Ecto neural progenitor cell (in vitro differentiated cells): Measurements from ENCODE around the gene COG5.

Experiments used
- DNase-seq: peaks from one replicate; pipeline ENCODE4 v3.0.0-alpha.2; 2018; ENCODE audit warnings: low spot score

The COG5 gene

GRCh38 chr7:107463139-107464078 is 100.3 kb downstream of the COG5 start:
- peak; percentile 46 for DNase-seq

DNA sequence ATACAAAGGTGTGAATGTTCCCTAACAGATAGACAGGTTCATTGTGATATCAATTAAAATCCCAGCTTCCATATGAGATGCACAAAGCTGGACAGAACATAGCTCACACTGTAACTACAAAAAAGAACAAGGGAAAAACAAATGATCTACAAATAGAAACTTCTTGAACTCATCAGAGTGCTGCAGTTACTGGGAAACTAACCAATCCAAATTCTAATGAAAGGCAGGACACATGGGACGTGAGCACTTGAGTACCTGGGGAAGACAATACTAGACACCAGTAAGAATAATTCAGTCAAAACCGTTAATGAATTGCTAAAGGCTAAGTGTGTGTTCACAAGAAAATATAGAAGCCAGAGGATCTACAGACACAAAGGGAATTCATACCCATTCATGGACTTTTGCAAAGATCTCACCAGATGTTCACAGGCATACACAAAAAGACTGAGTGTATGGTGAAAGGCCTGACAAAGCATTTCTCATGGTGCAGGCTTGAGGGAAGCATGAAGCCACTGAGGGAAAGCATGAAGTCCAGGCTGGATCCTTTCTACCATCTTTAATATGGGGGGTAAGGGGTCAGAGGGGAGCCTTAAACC is 101.7 kb downstream of the COG5 start:
- no peak for DNase-seq

DNA sequence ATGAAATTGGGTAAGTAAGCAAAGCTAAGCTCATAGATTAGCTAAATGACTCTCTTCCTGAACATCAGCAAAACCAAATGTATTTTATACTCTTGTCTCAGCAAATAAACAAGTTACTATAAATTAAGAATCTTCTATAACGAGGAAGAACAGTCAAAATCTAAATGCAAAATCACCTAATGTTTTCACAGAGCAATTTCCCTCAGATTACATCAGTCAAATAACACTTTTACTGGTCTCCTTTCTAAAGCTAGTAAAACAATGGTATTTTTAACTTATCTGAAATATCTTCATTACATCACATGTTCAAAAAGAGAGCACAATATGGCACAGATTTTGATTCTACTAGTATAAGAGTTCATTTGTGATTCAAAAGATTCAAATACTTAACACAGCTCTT is 110.3 kb downstream of the COG5 start:
- no peak for DNase-seq

GRCh38 chr7:107450970-107451369 is 112.8 kb downstream of the COG5 start:
- DNase-seq: no peak

DNA sequence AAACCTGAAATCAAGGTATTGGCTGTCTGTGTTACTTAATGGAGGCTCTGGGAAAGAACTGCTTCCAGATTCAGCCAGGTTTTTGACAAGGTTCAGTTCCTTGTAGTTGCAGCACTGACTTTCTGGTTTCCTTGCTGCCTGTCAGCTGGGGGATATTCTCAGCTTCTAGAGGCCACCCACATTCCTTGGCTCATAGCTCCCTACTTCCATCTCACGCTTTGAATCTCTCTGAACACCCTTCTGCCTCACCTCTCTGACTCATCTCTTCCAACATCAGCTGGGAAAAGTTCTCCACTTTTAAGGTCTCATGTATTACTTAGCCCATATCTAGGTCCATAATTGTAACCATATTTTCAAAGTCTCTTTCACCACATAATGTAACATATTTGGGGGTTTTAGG is 116.7 kb downstream of the COG5 start:
- no peak for DNase-seq

GRCh38 chr7:107446531-107446930 is 117.2 kb downstream of the COG5 start:
- DNase-seq: no peak

DNA sequence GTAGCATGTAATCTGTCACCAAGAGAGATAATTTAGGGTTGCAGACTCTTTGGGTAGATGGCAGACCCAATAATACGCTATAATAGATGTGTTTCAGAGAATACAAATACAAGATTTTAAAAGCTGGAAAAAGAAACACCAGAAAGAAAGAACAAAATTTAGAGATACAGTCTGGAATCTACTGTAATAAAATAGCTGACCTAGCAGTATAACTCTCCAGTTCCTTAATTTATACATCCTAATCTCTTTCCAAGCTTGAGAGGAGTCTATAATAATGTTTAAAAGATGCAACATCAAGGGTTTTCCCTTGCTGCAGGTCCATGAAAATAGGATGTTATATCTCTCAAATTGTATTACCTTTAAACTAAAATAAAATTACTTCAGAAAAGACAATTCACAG is 121.0 kb downstream of the COG5 start:
- no peak for DNase-seq

GRCh38 chr7:107441581-107442422 is 121.9 kb downstream of the COG5 start:
- DNase-seq: no peak

DNA sequence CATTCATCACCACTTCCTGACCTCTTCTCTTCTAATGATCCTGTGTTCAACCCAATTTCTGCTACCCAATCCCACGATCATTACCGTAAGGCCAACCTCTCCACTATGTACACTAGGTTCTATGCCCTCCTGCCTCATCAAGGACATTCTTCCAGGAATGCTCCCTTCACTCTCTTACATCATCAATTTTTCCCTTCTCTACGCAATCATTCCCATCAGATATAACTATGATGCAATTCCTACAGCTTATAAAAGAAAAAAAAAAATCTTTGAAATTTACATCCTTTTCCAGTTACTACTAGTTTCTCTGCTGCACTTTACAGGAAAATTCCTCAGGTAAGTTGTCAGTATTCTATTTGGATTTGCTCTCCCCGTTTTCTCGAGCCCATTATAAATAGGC is 124.7 kb downstream of the COG5 start:
- DNase-seq: no peak

DNA sequence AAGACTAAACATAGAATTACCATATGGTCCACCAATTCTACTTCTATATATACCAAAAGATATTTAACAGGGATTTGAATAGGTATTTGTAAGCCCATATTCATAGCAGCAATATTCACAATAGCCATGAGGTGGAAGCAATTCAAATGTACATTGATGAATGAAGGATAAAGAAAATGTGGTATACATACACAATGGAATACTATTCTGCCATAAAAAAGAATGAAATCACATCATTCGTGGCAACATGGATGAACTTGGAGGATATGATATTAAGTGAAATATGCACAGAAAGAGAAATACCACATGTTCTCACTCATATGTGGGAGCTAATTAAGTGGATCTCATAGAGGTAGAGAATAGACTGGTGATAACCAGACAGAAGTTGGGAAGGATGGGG is 128.0 kb downstream of the COG5 start:
- DNase-seq: no peak

GRCh38 chr7:107432261-107432660 is 131.5 kb downstream of the COG5 start:
- DNase-seq: no peak

- DNase-seq: no peak
Measured at GRCh38 chr7:107430057-107430456, 133.7 kb downstream of the COG5 start.

DNA sequence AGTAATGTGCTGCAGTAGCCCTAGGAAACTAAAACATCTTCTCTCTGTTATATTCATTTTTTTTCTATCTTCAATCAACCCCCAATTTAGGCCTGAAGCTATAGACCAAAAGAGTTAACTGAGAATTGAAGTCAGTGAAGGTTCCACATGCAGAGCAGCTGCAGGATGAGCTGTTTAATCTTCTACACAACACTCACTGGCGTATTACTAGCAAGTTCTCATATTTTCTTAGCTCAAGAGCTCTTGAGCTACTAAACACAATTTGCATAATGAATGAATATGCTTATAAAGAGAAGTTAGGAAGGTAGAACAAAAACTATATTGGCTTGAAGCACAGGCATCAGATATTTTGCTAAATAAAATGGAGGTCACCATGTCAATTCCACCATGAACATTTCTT is 135.1 kb downstream of the COG5 start:
- no peak for DNase-seq

DNA sequence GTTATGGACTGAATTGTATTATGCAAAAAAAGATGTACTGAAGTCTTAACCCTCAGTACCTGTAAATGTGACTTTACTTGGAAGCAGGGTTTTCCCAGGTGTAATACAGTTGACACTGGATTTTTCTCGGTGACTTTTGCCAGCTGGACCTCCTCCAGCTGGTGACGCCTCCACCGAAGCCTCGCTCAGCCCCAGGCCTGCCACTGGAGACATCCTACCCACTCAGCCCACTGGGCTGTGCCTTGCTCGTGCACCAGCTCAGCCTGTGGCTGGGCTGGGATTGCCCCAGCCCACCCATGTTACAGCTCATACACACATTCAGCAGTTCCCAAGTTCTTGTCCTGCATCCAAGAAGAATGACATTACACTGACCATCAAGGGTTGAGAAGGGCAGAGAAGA is 136.3 kb downstream of the COG5 start:
- no peak for DNase-seq

GRCh38 chr7:107414198-107414597 is 149.5 kb downstream of the COG5 start:
- no peak for DNase-seq

DNA sequence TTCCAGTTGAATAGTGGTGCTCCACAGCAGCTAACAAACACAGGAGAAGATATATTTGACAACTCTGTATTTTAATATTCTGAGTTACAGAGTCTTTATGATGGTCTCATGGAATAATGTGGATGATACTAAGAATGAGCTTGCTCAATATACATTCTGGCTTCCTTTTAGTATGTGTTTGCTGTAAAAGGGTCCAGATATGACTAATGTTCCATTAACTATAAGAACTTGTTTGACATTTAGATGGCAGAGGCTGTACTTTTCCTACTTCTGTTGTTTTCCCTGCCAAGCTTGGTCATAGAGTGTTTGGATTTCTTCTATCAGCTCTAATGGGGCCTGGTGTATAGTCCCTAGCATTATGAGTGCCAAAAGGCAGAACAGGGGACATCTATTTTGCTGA is 155.4 kb downstream of the COG5 start:
- DNase-seq: no peak

DNA sequence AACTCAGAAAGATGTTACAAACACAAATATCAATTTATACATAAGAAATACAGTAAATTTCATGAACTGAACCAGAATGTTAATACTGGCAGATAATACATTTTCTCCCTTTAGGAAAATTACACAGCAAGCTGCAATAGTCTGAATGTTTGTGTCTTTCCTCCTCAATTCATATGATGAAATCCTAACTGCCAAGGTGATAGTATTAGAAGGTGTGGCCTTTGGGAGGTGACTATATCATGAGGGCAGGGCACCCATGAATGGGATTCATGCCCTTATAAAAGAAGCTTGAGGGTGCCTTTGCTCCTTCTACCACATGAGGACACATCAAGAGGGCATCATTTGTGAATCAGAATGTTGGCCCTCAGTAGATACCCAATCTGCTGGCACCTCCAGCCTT is 158.2 kb downstream of the COG5 start:
- no peak for DNase-seq

DNA sequence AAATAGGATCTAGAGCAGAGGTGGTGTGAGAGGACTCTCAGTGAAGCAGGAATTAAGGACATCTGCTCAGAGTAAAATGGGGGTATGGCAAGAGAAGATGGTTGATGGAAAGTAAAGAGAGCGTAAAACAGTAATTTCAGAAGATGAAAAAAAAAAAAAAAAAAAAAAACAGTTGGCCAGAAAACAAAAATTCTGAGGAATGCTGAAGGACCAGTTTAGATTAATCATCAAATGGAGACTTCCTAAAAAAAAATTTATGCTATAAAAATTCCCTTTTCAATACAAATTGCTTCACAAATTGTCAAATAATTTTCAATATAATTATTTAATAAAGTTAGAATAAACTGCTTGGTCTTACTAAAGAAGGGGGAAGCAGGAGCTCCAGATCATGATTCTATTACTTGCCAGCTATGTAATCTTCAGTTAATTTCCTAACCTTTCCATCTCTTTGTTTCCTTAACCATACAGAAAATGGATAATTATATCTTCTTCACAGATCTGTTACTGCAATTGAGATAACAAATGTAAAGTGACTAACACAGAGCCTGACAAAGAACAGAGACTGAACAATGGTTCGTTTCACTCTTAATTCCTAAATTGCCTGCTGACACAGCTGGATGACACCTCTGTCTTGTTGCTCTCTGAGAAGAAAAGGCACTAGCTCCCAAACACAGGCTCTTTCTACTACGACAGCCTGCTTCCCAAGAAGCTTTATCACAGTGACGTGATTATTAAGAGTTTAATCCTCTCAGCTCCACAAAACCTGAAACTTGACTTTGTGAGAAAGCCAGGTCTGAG is 158.8 kb downstream of the COG5 start:
- no peak for DNase-seq

DNA sequence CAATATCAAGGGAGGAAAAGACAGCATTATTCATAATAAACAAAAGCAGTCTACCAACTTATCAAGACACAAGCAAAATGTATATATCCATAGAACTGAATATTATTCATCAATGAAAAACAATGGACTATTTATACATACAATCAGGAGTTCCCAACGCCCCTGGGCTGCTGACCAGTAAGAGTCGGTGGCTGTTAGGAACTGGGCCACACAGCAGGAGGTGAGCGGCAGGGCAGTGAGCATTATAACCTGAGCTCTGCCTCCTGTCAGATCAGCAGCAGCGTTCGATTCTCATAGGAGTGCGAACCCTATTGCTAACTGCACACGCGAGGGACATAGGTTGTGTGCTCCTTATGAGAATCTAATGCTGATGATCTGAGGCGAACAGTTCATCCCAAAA is 165.6 kb downstream of the COG5 start:
- no peak for DNase-seq

GRCh38 chr7:107396990-107397389 is 166.7 kb downstream of the COG5 start:
- DNase-seq: no peak

DNA sequence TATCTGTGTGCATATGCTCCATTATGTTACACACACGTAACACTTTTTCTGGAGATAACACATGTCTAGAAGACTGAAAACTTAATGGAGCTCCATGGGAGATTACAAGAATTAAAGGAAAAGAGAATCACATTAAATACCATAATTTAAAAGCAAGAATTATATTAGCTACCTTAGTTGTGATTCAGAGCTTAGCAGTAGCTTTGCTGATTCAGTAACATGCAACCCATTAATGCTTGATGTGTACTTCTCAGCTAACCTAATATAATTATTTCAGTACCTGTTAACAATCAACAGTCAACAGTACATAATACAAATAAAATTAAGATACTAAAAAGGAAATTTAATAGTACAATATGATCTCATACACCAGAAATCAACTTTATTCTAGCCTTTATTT is 167.6 kb downstream of the COG5 start:
- DNase-seq: no peak

DNA sequence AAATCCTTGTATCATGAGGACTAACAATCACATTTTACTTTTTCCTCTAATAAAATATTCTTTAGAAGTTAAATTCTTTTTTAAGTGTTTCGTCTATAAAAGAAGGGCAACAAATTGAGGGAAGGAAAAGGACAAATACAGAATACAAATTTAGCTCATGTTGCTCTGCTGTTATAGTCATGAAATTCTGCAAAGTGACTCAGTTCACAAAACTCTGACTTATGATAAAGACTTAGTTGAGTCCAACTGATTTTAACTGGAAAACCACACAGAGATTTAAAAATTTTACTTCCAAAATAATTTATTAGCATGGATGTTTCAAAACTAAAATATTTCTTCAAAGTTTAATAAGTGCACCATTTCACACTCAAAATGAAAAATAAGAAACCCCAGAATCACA is 168.9 kb downstream of the COG5 start:
- DNase-seq: no peak
